CD4-positive, CD25-positive, alpha-beta regulatory T cell (primary cell): ENCODE results near the gene SPSB2. TPM values are rescaled to one million over a fixed set of nuclear protein-coding genes. Genes with fewer than 3 reads are reported as not detected.

Source experiments
- ATAC-seq, 2 donors: fragments of 150-1000 bp; cut with Tn5 transposase; one replicate each; pipeline ENCODE4 v1.10.0; 2021; ENCODE audit warnings: low read depth in 2 of 2, moderate number of reproducible peaks in 2 of 2, moderate library complexity in 1 of 2
- DNase-seq, 3 donors: peaks; one replicate each; pipeline versions ENCODE4 v3.0.0 to v3.0.0-alpha.2; 2012 to 2022; ENCODE audit warnings: mixed read lengths in 1 of 3
- H3K27ac ChIP-seq: one replicate; pipeline ENCODE4 v1.7.0; 2013; ENCODE audit warnings: mild to moderate bottlenecking, low read length; ENCODE audit not compliant: insufficient read depth, poor library complexity, severe bottlenecking
- H3K27me3 ChIP-seq: one replicate; pipeline ENCODE4 v1.7.0; 2013; ENCODE audit warnings: low read length; ENCODE audit not compliant: control insufficient read depth, insufficient read depth
- H3K36me3 ChIP-seq: one replicate; pipeline ENCODE4 v1.7.0; 2013; ENCODE audit warnings: mild to moderate bottlenecking, low read length, moderate library complexity; ENCODE audit not compliant: control insufficient read depth, insufficient read depth
- H3K4me1 ChIP-seq: 2 replicates; pipeline ENCODE4 v1.7.0; 2013; ENCODE audit warnings: mild to moderate bottlenecking, low read length; ENCODE audit not compliant: insufficient read depth, control insufficient read depth, poor library complexity, severe bottlenecking
- H3K4me3 ChIP-seq: one replicate; pipeline ENCODE4 v1.7.0; 2013; ENCODE audit warnings: low read depth, mild to moderate bottlenecking, low read length, moderate library complexity
- H3K9me3 ChIP-seq, 2 experiments: 1 replicate in 1 of 2; 2 replicates in 1 of 2; pipeline ENCODE4 v1.7.0; 2013; ENCODE audit warnings: low read length in 2 of 2, mild to moderate bottlenecking in 1 of 2, moderate library complexity in 1 of 2; ENCODE audit not compliant: control insufficient read depth in 2 of 2
- H3K27ac Mint-ChIP-seq, 3 donors: one replicate each; pipeline ENCODE4 v1.8.0; 2020 to 2022; ENCODE audit warnings: mild to moderate bottlenecking in 3 of 3, mixed read lengths in 3 of 3, moderate library complexity in 2 of 3
- H3K27me3 Mint-ChIP-seq: one replicate; pipeline ENCODE4 v1.8.0; 2022; ENCODE audit warnings: mild to moderate bottlenecking, mixed read lengths
- H3K36me3 Mint-ChIP-seq: one replicate; pipeline ENCODE4 v1.8.0; 2020; ENCODE audit warnings: mixed read lengths
- H3K4me1 Mint-ChIP-seq, 4 donors: one replicate each; pipeline ENCODE4 v1.8.0; 2020 to 2022; ENCODE audit warnings: mixed read lengths in 4 of 4, mild to moderate bottlenecking in 1 of 4
- H3K4me3 Mint-ChIP-seq, 4 donors: one replicate each; pipeline ENCODE4 v1.8.0; 2020 to 2022; ENCODE audit warnings: mild to moderate bottlenecking in 4 of 4, mixed read lengths in 4 of 4, moderate library complexity in 3 of 4
- H3K9me3 Mint-ChIP-seq, 7 donors: one replicate each; pipeline ENCODE4 v1.8.0; 2020 to 2022; ENCODE audit warnings: mixed read lengths in 7 of 7, mild to moderate bottlenecking in 3 of 7, moderate library complexity in 2 of 7
- polyA plus RNA-seq, 4 donors: library from polyadenylated mRNA; unstranded; fragments of 300-500 nt; fragmentation: Illumina TruSeq; gene quantifications; one replicate each; pipeline ENCODE4 v1.2.3, GENCODE V29; 2021
- total RNA-seq: library from RNA; stranded (reverse); gene quantifications from one replicate; pipeline ENCODE4 v1.2.3, GENCODE V29; 2022

The SPSB2 gene
- total and polyA plus RNA-seq, 5 donors from 2014 or later, result 8.0 to 19.2 (median 12.4) TPM

- Mint-ChIP-seq H3K4me1 (peaks cover 0 to 2% (median under 1%) of the 10 kb centered on the region in 4 donors), H3K9me3 (no peaks in the 10 kb centered on the region), H3K27me3 (no peaks in the 10 kb centered on the region), H3K36me3 (no peaks in the 10 kb centered on the region), H3K27ac (no peak overlapping the region), H3K4me3 (no peak overlapping the region)
- Histone ChIP-seq H3K27me3 (no peaks in the 10 kb centered on the region), H3K36me3 (no peaks in the 10 kb centered on the region), H3K9me3 (no peaks in the 10 kb centered on the region), H3K4me1 (peaks cover 10% of the 10 kb centered on the region), H3K4me3 (peak overlapping the region; percentile 81), H3K27ac (peak overlapping the region; percentile 92)
- no peak for ATAC-seq
- DNase-seq, result no peak
Measured at GRCh38 chr12:6905414-6906040, 32.4 kb upstream of the SPSB2 start.

- Mint-ChIP-seq H3K36me3 (no peaks in the 10 kb centered on the region), H3K4me3 (peak within 1 kb of the TSS in 1 of 4 donors; percentile 17), H3K9me3 (no peaks in the 10 kb centered on the region), H3K27me3 (no peaks in the 10 kb centered on the region), H3K27ac (no peak within 1 kb of the TSS), H3K4me1 (peaks cover 0 to 5% (median 2%) of the 10 kb centered on the region in 4 donors)
- peak within 1 kb of the TSS; percentile 81 for H3K4me3 ChIP-seq
- peaks cover 10% of the 10 kb centered on the region for H3K4me1 ChIP-seq
- H3K27me3 ChIP-seq, result no peaks in the 10 kb centered on the region
- peak; percentile 98 for ATAC-seq
- no peaks in the 10 kb centered on the region for H3K9me3 ChIP-seq
- no peaks in the 10 kb centered on the region for H3K36me3 ChIP-seq
- peak within 1 kb of the TSS; percentile 92 for H3K27ac ChIP-seq
- DNase-seq, result peak; percentile 97 to 99 (median 98)
Measured at GRCh38 chr12:6904280-6905276, 31.5 kb upstream of the SPSB2 start, which contains the start of gene LRRC23. Gene LRRC23, plus strand, starts transcription at chr12:6904822. Its CDS starts 812 bp downstream, at chr12:6905634.

GRCh38 chr12:6903722-6904121 is 30.6 kb upstream of the SPSB2 start:
- H3K36me3 Mint-ChIP-seq, result no peaks in the 10 kb centered on the region
- H3K27me3 Mint-ChIP-seq, result no peaks in the 10 kb centered on the region
- ATAC-seq, result no peak
- H3K4me3 Mint-ChIP-seq, result peak overlapping the region in 1 of 4 donors; percentile 17
- no peaks in the 10 kb centered on the region for H3K9me3 Mint-ChIP-seq
- Histone ChIP-seq H3K4me1 (peaks cover 10% of the 10 kb centered on the region), H3K27ac (no peak overlapping the region), H3K9me3 (no peaks in the 10 kb centered on the region), H3K4me3 (no peak overlapping the region), H3K36me3 (no peaks in the 10 kb centered on the region), H3K27me3 (no peaks in the 10 kb centered on the region)
- DNase-seq, result no peak
- H3K27ac Mint-ChIP-seq, result no peak overlapping the region
- peaks cover 0 to 7% (median 3%) of the 10 kb centered on the region in 4 donors for H3K4me1 Mint-ChIP-seq

GRCh38 chr12:6902448-6902847 is 29.3 kb upstream of the SPSB2 start:
- H3K4me1 ChIP-seq, result peaks cover 10% of the 10 kb centered on the region
- Mint-ChIP-seq H3K27ac (no peak overlapping the region), H3K4me1 (peaks cover 0 to 7% (median 3%) of the 10 kb centered on the region in 4 donors), H3K36me3 (no peaks in the 10 kb centered on the region), H3K9me3 (no peaks in the 10 kb centered on the region), H3K27me3 (no peaks in the 10 kb centered on the region), H3K4me3 (peak overlapping the region in 1 of 4 donors; percentile 42)
- H3K27ac ChIP-seq, result no peak overlapping the region
- DNase-seq (no peak), ATAC-seq (no peak)
- H3K36me3 ChIP-seq, result no peaks in the 10 kb centered on the region
- H3K27me3 ChIP-seq, result no peaks in the 10 kb centered on the region
- H3K4me3 ChIP-seq, result no peak overlapping the region
- no peaks in the 10 kb centered on the region for H3K9me3 ChIP-seq

GRCh38 chr12:6899837-6900519 is 26.9 kb upstream of the SPSB2 start:
- peaks cover 6% of the 10 kb centered on the region for H3K4me1 ChIP-seq
- no peak overlapping the region for H3K27ac Mint-ChIP-seq
- H3K36me3 Mint-ChIP-seq, result no peaks in the 10 kb centered on the region
- no peaks in the 10 kb centered on the region for H3K9me3 ChIP-seq
- H3K4me3 ChIP-seq, result no peak overlapping the region
- ATAC-seq (no peak), DNase-seq (no peak)
- H3K27ac ChIP-seq, result no peak overlapping the region
- no peaks in the 10 kb centered on the region for H3K27me3 Mint-ChIP-seq
- no peaks in the 10 kb centered on the region for H3K9me3 Mint-ChIP-seq
- no peak overlapping the region for H3K4me3 Mint-ChIP-seq
- peaks cover 0 to 7% (median 3%) of the 10 kb centered on the region in 4 donors for H3K4me1 Mint-ChIP-seq
- H3K36me3 ChIP-seq, result no peaks in the 10 kb centered on the region
- no peaks in the 10 kb centered on the region for H3K27me3 ChIP-seq

GRCh38 chr12:6899427-6899826 is 26.3 kb upstream of the SPSB2 start:
- Mint-ChIP-seq H3K27me3 (no peaks in the 10 kb centered on the region), H3K4me3 (no peak overlapping the region), H3K36me3 (no peaks in the 10 kb centered on the region), H3K9me3 (no peaks in the 10 kb centered on the region), H3K4me1 (peaks cover 0 to 7% (median 5%) of the 10 kb centered on the region in 4 donors), H3K27ac (no peak overlapping the region)
- no peaks in the 10 kb centered on the region for H3K27me3 ChIP-seq
- H3K36me3 ChIP-seq, result no peaks in the 10 kb centered on the region
- H3K27ac ChIP-seq, result no peak overlapping the region
- ATAC-seq (no peak), DNase-seq (no peak)
- H3K9me3 ChIP-seq, result no peaks in the 10 kb centered on the region
- H3K4me1 ChIP-seq, result peaks cover 3% of the 10 kb centered on the region
- H3K4me3 ChIP-seq, result no peak overlapping the region

- Mint-ChIP-seq H3K27ac (peak overlapping the region in 1 of 3 donors; percentile 69), H3K9me3 (no peaks in the 10 kb centered on the region), H3K27me3 (no peaks in the 10 kb centered on the region), H3K36me3 (no peaks in the 10 kb centered on the region), H3K4me3 (no peak overlapping the region), H3K4me1 (peaks cover 1 to 7% (median 5%) of the 10 kb centered on the region in 4 donors)
- H3K4me1 ChIP-seq, result no peaks in the 10 kb centered on the region
- ATAC-seq (no peak), DNase-seq (no peak)
- no peaks in the 10 kb centered on the region for H3K27me3 ChIP-seq
- no peaks in the 10 kb centered on the region for H3K36me3 ChIP-seq
- no peaks in the 10 kb centered on the region for H3K9me3 ChIP-seq
- H3K27ac ChIP-seq, result no peak overlapping the region
- H3K4me3 ChIP-seq, result no peak overlapping the region
Measured at GRCh38 chr12:6896846-6897435, 23.8 kb upstream of the SPSB2 start.
